ENCODE data around the gene ZNF335. TPM values are rescaled to one million over a fixed set of nuclear protein-coding genes. Genes with fewer than 3 reads are reported as not detected.

Gene ZNF335
- total and polyA plus RNA-seq, 2 of the 8 experiments (the other 6 are each of a cell fraction or from before 2014, with no cell fraction given), result 12.4 to 14.6 TPM

- TF ChIP-seq USF2 (IDR thresholded peaks at IDR 0.05; ENCODE audit: low read length), result no peak
Measured at GRCh38 chr20:45951925-45952834, 19.8 kb downstream of the ZNF335 start (continued).

Measured in H1 (cell line).